Endothelial cell of umbilical vein (primary cell): Measurements from ENCODE around the gene EXOC3. TPM values are rescaled to one million over a fixed set of nuclear protein-coding genes. Genes with fewer than 3 reads are reported as not detected.

Source experiments
- BruUV-seq: library from RNA; stranded (reverse); fragments of 400-500 nt; replicated peaks from 2 replicates; lab custom pipeline; 2021; lab: Mats Ljungman, UMichigan
- CTCF ChIA-PET: fragments of 300-600, 350-600 bp; sonication (Branson Sonifier 250); formaldehyde crosslinking; loops from one replicate; lab custom pipeline; 2021; ENCODE audit warnings: antibody characterized with exemption, inconsistent platforms; lab: Charles Lee
- POLR2A ChIA-PET: fragments of 300-600, 350-600 bp; sonication (Branson Sonifier 250); formaldehyde crosslinking; loops from one replicate; lab custom pipeline; 2021; ENCODE audit warnings: antibody characterized with exemption, inconsistent platforms; lab: Charles Lee
- DNase-seq: peaks from one replicate; pipeline ENCODE4 v3.0.0-alpha.2; 2011; ENCODE audit warnings: low read depth, low spot score
- FAIRE-seq: peaks from 2 replicates; lab custom pipeline; 2011; peaks lifted over from hg19 to GRCh38; lab: Jason Lieb, UNC
- H2AFZ ChIP-seq: 2 replicates; pipeline ENCODE4 v1.6.0; 2012; ENCODE audit warnings: low read depth, low read length, control low read depth, inconsistent platforms
- H3K27ac ChIP-seq: 2 replicates; pipeline ENCODE4 v1.5.1; 2011; ENCODE audit warnings: low read depth, mild to moderate bottlenecking, control low read depth, low read length, moderate library complexity; ENCODE audit not compliant: insufficient read depth
- H3K27me3 ChIP-seq, 2 experiments: 2 replicates each; pipeline versions ENCODE4 v1.6.0 to v1.6.1; 2011; ENCODE audit warnings: low read length in 2 of 2, mixed read lengths in 1 of 2; ENCODE audit not compliant: control insufficient read depth in 2 of 2, insufficient read depth in 2 of 2
- H3K36me3 ChIP-seq, 2 experiments: 2 replicates in 1 of 2; 3 replicates in 1 of 2; pipeline ENCODE4 v1.5.1; 2011; ENCODE audit warnings: low read length in 2 of 2, mild to moderate bottlenecking in 1 of 2, moderate library complexity in 1 of 2; ENCODE audit not compliant: control insufficient read depth in 2 of 2, insufficient read depth in 2 of 2; ENCODE audit errors: extremely low read depth in 1 of 2
- H3K4me1 ChIP-seq: 3 replicates; pipeline ENCODE4 v1.5.1; 2011; ENCODE audit warnings: mild to moderate bottlenecking, low read length; ENCODE audit not compliant: control insufficient read depth, insufficient read depth; ENCODE audit errors: extremely low read depth
- H3K4me2 ChIP-seq: 2 replicates; pipeline ENCODE4 v1.6.1; 2011; ENCODE audit warnings: low read length, control low read depth, mixed read lengths; ENCODE audit not compliant: insufficient read depth
- H3K4me3 ChIP-seq, 3 experiments: fragments of 200-600 bp in 1 of 3; sonication (generic), shearing (Covaris generic) in 1 of 3; replicated peaks in 1 of 3; 2 replicates each; pipeline ENCODE4 v1.5.1; 2011 to 2016; ENCODE audit warnings: control low read depth in 3 of 3, low read length in 3 of 3, mild to moderate bottlenecking in 2 of 3, inconsistent platforms in 1 of 3, low read depth in 1 of 3, moderate library complexity in 1 of 3; ENCODE audit not compliant: insufficient read depth in 1 of 3
- H3K79me2 ChIP-seq: 2 replicates; pipeline ENCODE4 v1.6.0; 2012; ENCODE audit warnings: low read length, inconsistent platforms; ENCODE audit not compliant: control insufficient read depth, insufficient read depth
- H3K9ac ChIP-seq: replicated peaks from 2 replicates; pipeline ENCODE3; 2011; ENCODE audit warnings: low read length, control low read depth; ENCODE audit not compliant: insufficient read depth; ENCODE audit errors: extremely low read depth
- H3K9me1 ChIP-seq: replicated peaks from 3 replicates; pipeline ENCODE4 v1.6.0; 2011; ENCODE audit warnings: mild to moderate bottlenecking, low read length; ENCODE audit not compliant: control insufficient read depth, insufficient read depth; ENCODE audit errors: extremely low read depth
- H3K9me3 ChIP-seq: replicated peaks from 2 replicates; pipeline ENCODE4 v1.5.1; 2012; ENCODE audit warnings: low read length, inconsistent platforms; ENCODE audit not compliant: control insufficient read depth, insufficient read depth
- H4K20me1 ChIP-seq: replicated peaks from 2 replicates; pipeline ENCODE3; 2011; ENCODE audit warnings: mild to moderate bottlenecking, low read length; ENCODE audit not compliant: control insufficient read depth, insufficient read depth; ENCODE audit errors: extremely low read depth
- CTCF ChIP-seq, 2 donors: IDR thresholded peaks; 1 replicate in 1 of 2; 2 replicates in 1 of 2; pipeline ENCODE4 v1.5.1; 2011; ENCODE audit warnings: low read length in 2 of 2, mild to moderate bottlenecking in 2 of 2, moderate library complexity in 2 of 2, control low read depth in 1 of 2, inconsistent platforms in 1 of 2, low read depth in 1 of 2; ENCODE audit not compliant: insufficient read depth in 1 of 2; ENCODE audit errors: extremely low read depth in 1 of 2
- EZH2 ChIP-seq: IDR thresholded peaks from 2 replicates; pipeline ENCODE4 v1.6.1; 2012; ENCODE audit warnings: borderline replicate concordance, low read depth, mild to moderate bottlenecking, moderate library complexity, low read length, inconsistent platforms; ENCODE audit not compliant: severe bottlenecking
- FOS ChIP-seq: IDR thresholded peaks from 2 replicates; pipeline ENCODE4 v1.6.1; 2011; ENCODE audit warnings: mild to moderate bottlenecking, low read length, moderate library complexity, borderline replicate concordance; ENCODE audit not compliant: insufficient read depth
- GATA2 ChIP-seq: IDR thresholded peaks from 2 replicates; pipeline ENCODE4 v1.7.0; 2011; ENCODE audit warnings: low read depth, mild to moderate bottlenecking, moderate library complexity, mixed read lengths, low read length; ENCODE audit not compliant: insufficient read length, insufficient read depth
- JUN ChIP-seq: IDR thresholded peaks from 2 replicates; pipeline ENCODE4 v1.6.1; 2011; ENCODE audit warnings: borderline replicate concordance, low read depth; ENCODE audit not compliant: insufficient read length, insufficient read depth
- MAX ChIP-seq: IDR thresholded peaks from 2 replicates; pipeline ENCODE4 v1.6.1; 2011; ENCODE audit not compliant: insufficient read depth, insufficient read length
- MYC ChIP-seq: IDR thresholded peaks from one replicate; pipeline ENCODE4 v1.6.1; 2011; ENCODE audit warnings: mild to moderate bottlenecking, low read depth, low read length
- POLR2A ChIP-seq: IDR thresholded peaks from 2 replicates; pipeline ENCODE4 v1.6.1; 2012; ENCODE audit warnings: low read depth, mild to moderate bottlenecking, control low read depth, low read length
- POLR2AphosphoS5 ChIP-seq: IDR thresholded peaks from 2 replicates; pipeline ENCODE4 v1.6.1; 2012; ENCODE audit warnings: low read depth, mild to moderate bottlenecking, control low read depth, low read length, moderate library complexity; ENCODE audit not compliant: insufficient read depth
- dilution Hi-C: fragments of 300-500 bp; cut with MboI; formaldehyde crosslinking; loops from one replicate; pipeline ENCODE4 v1.15.0; 2019; ENCODE audit warnings: low sequenced_read_pairs; ENCODE audit not compliant: extremely low pct_ligation_motif_present
- intact Hi-C: fragments of 100-400 bp; cut with micrococcal nuclease; formaldehyde crosslinking; loops from one replicate; pipeline ENCODE4 v1.10.0; 2022
- polyA plus RNA-seq, 4 experiments: library from polyadenylated mRNA; depleted of rRNA in 3 of 4; stranded (reverse) in 3 of 4; unstranded in 1 of 4; fragments of >200 nt; gene quantifications; 2 replicates each; pipeline versions ENCODE4 v1.2.1 to v1.2.3, GENCODE V29; 2011 to 2012; ENCODE audit warnings: missing spikeins in 1 of 4
- total RNA-seq: library from RNA; stranded (reverse); gene quantifications from 2 replicates; pipeline ENCODE4 v1.2.3, GENCODE V29; 2021

The EXOC3 gene
- total and polyA plus RNA-seq, 2 donors (not counting 3 experiments of a cell fraction or from before 2014, with no cell fraction given): 26.4 to 52.9 TPM

GRCh38 chr5:400282-401145 is 42.5 kb upstream of the EXOC3 start:
- H3K4me2 ChIP-seq: peak overlapping the region; percentile 25
- no peaks in the 10 kb centered on the region for H3K27me3 ChIP-seq
- CTCF ChIA-PET: interaction anchor here (1.1 kb wide), 1 partner anchor 13 kb away, joined by 5 read pairs; no protein-coding TSS in a partner anchor
- TF ChIP-seq CTCF (IDR thresholded peaks at IDR 0.05; ENCODE audit: extremely low read depth in 1 of 2, insufficient read depth in 1 of 2, low read depth in 1 of 2, low read length in 2 of 2) (no peak), POLR2A (no peak), FOS (no peak), GATA2 (no peak), JUN (no peak), MYC (no peak), MAX (no peak), EZH2 (no peak), POLR2AphosphoS5 (no peak)
- intact Hi-C loops: no loop called here
- H3K9me1 ChIP-seq: no peaks in the 10 kb centered on the region
- no peaks in the 10 kb centered on the region for H3K79me2 ChIP-seq
- peak; percentile 64 for DNase-seq
- dilution Hi-C loops: no loop called here
- peak overlapping the region in 1 of 3 experiments; percentile 17 for H3K4me3 ChIP-seq
- POLR2A ChIA-PET: no interaction called here
- H2AFZ ChIP-seq: peak overlapping the region; percentile 54
- no peaks in the 10 kb centered on the region for H3K36me3 ChIP-seq
- H4K20me1 ChIP-seq: no peaks in the 10 kb centered on the region
- TSS peak; percentile 96 for BruUV-seq
- H3K9me3 ChIP-seq: no peaks in the 10 kb centered on the region
- H3K27ac ChIP-seq: peak overlapping the region; percentile 93
- FAIRE-seq: peak; percentile 68
- peak overlapping the region; percentile 90 for H3K9ac ChIP-seq
- H3K4me1 ChIP-seq: peaks cover 19% of the 10 kb centered on the region
